ENCODE measurements around the gene ARL8B.

DNA sequence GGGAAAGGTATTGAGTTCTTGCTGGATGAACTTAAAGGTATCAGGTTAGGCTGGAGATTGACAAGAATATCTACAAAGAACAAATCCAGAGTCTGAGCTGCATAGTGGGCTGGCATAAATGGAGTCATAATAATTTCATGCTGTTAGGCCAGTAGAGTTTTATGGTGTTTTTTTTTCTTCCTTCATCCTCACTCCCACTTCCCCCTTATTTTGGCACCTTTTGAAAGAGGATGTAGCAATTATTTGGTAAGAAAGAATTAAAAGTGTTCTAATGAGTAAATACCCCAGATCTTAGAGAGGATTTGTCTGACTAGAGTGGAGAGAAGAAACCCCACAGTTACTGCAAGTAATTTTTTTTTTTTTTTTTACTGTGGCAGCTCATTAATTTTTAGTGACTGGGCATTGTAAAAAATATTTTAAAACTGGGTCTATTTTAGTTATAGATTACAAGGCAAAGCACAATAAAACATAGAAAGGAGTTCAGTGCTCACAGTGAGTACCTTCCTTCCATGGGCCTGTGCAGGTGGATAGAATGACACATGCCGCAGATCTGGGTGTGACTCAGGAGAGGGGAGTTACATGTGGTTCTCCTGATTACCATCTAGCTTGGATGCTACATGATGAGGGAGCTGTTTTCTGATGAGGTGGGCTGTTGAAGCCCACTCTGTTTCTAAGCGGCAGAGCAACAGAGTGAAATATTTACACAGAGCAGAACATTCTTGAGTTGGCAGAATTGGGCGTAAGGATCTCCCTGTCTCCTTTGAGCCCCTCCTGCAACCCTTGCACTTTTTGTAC, 70.7 kb downstream of the ARL8B start:
- TF ChIP-seq CTCF (IDR thresholded peaks at IDR 0.05): no peak
- TF ChIP-seq REST (IDR thresholded peaks at IDR 0.05; ENCODE audit: insufficient read depth in 1 of 2, low read depth in 2 of 2, low read length in 1 of 2): no peak
